ENCODE measurements around the gene KRTAP19-4.
"Not testable (repeated sequence)": the region's sequence is repeated elsewhere in the genome, so short reads cannot be mapped to it uniquely, and the experiment has no call there.

The KRTAP19-4 gene

GRCh38 chr21:30497065-30497464, at the start of gene KRTAP19-4:
Gene KRTAP19-4, minus strand, starts transcription at chr21:30497165. Its CDS starts 55 bp downstream, at chr21:30497110.
- no peak for DNase-seq

- DNase-seq: no peak
Measured at GRCh38 chr21:30541764-30542163, 44.8 kb upstream of the KRTAP19-4 start, which contains the start of gene KRTAP19-6. Gene KRTAP19-6, minus strand, starts transcription at chr21:30541864. Its CDS starts 31 bp downstream, at chr21:30541833.

GRCh38 chr21:30518876-30519275, 21.9 kb upstream of the KRTAP19-4 start:
- no peak for DNase-seq

GRCh38 chr21:30515681-30516080, 18.7 kb upstream of the KRTAP19-4 start:
- DNase-seq: no peak

GRCh38 chr21:30505621-30506205, 8.7 kb upstream of the KRTAP19-4 start:
- not testable (repeated sequence) for DNase-seq

GRCh38 chr21:30502041-30502440, 5.1 kb upstream of the KRTAP19-4 start, which contains the start of gene KRTAP19-5:
Gene KRTAP19-5, minus strand, starts transcription at chr21:30502141. Its CDS starts 51 bp downstream, at chr21:30502090.
- no peak for DNase-seq

GRCh38 chr21:30491963-30492428, 5.0 kb downstream of the KRTAP19-4 start, which contains the start of gene KRTAP19-3:
Gene KRTAP19-3, minus strand, starts transcription at chr21:30492013. Its CDS starts 56 bp downstream, at chr21:30491957.
- no peak for DNase-seq

- no peak for DNase-seq
Measured at GRCh38 chr21:30487336-30487735, 9.6 kb downstream of the KRTAP19-4 start, which contains the start of gene KRTAP19-2. Gene KRTAP19-2, minus strand, starts transcription at chr21:30487436. Its CDS starts 88 bp downstream, at chr21:30487348.

- no peak for DNase-seq
Measured at GRCh38 chr21:30486180-30486579, 10.8 kb downstream of the KRTAP19-4 start.

GRCh38 chr21:30482130-30482529, 14.8 kb downstream of the KRTAP19-4 start:
- DNase-seq: no peak

- DNase-seq: no peak
Measured at GRCh38 chr21:30480145-30480544, 16.8 kb downstream of the KRTAP19-4 start, which contains the start of gene KRTAP19-1. Gene KRTAP19-1, minus strand, starts transcription at chr21:30480367. Its CDS starts 50 bp downstream, at chr21:30480317.

GRCh38 chr21:30479259-30479658, 17.7 kb downstream of the KRTAP19-4 start:
- no peak for DNase-seq

- DNase-seq: no peak
Measured at GRCh38 chr21:30478004-30478403, 19.0 kb downstream of the KRTAP19-4 start.

- no peak for DNase-seq
Measured at GRCh38 chr21:30468900-30469714, 27.9 kb downstream of the KRTAP19-4 start.

- peak; percentile 0 for DNase-seq
Measured at GRCh38 chr21:30463713-30464112, 33.3 kb downstream of the KRTAP19-4 start.

GRCh38 chr21:30448514-30448913, 48.5 kb downstream of the KRTAP19-4 start:
- no peak for DNase-seq

GRCh38 chr21:30447056-30447455, 49.9 kb downstream of the KRTAP19-4 start:
- no peak for DNase-seq
